Endodermal cell (in vitro differentiated cells): Measurements from ENCODE around the gene CELF6. TPM values are rescaled to one million over a fixed set of nuclear protein-coding genes. Genes with fewer than 3 reads are reported as not detected.

Source experiments
- DNase-seq: peaks from one replicate; pipeline ENCODE4 v3.0.0-alpha.2; 2017
- H3K27ac ChIP-seq: 2 replicates; pipeline ENCODE4 v1.5.1; 2013; ENCODE audit warnings: mild to moderate bottlenecking, low read depth, low read length, moderate library complexity
- H3K27me3 ChIP-seq: 2 replicates; pipeline ENCODE4 v1.6.1; 2013; ENCODE audit warnings: mild to moderate bottlenecking, low read length, moderate library complexity; ENCODE audit not compliant: insufficient read depth, control insufficient read depth, poor library complexity, severe bottlenecking
- H3K36me3 ChIP-seq: 2 replicates; pipeline ENCODE4 v1.7.0; 2013; ENCODE audit warnings: mild to moderate bottlenecking, low read length, moderate library complexity; ENCODE audit not compliant: control insufficient read depth, insufficient read depth
- H3K4me1 ChIP-seq: one replicate; pipeline ENCODE4 v1.7.0; 2013; ENCODE audit warnings: low read length; ENCODE audit not compliant: control insufficient read depth, insufficient read depth
- H3K4me3 ChIP-seq: 2 replicates; pipeline ENCODE4 v1.5.1; 2013; ENCODE audit warnings: mild to moderate bottlenecking, low read length, moderate library complexity
- H3K9ac ChIP-seq: 2 replicates; pipeline ENCODE4 v1.6.1; 2013; ENCODE audit warnings: mild to moderate bottlenecking, low read length, moderate library complexity; ENCODE audit not compliant: poor library complexity, severe bottlenecking; ENCODE audit errors: extremely low read depth
- H3K9me3 ChIP-seq: 2 replicates; pipeline ENCODE4 v1.6.1; 2013; ENCODE audit warnings: mild to moderate bottlenecking, low read length, moderate library complexity; ENCODE audit not compliant: control insufficient read depth
- H3K27ac Mint-ChIP-seq: 2 replicates; pipeline ENCODE4 v1.8.0; 2020; ENCODE audit warnings: mixed read lengths
- H3K27me3 Mint-ChIP-seq: 2 replicates; pipeline ENCODE4 v1.8.0; 2021; ENCODE audit warnings: mild to moderate bottlenecking, mixed read lengths; ENCODE audit not compliant: insufficient read depth
- H3K36me3 Mint-ChIP-seq: 2 replicates; pipeline ENCODE4 v1.8.0; 2020; ENCODE audit warnings: low read depth, mixed read lengths
- H3K4me1 Mint-ChIP-seq: 2 replicates; pipeline ENCODE4 v1.8.0; 2020; ENCODE audit warnings: mixed read lengths
- H3K4me3 Mint-ChIP-seq: 2 replicates; pipeline ENCODE4 v1.8.0; 2020; ENCODE audit warnings: mild to moderate bottlenecking, moderate library complexity, mixed read lengths
- H3K9me3 Mint-ChIP-seq: 2 replicates; pipeline ENCODE4 v1.8.0; 2020; ENCODE audit warnings: mild to moderate bottlenecking, mixed read lengths
- CTCF ChIP-seq: fragments of 200-600 bp; sonication (generic); conservative IDR thresholded peaks from 2 replicates; pipeline ENCODE4 v1.5.0; 2021; ENCODE audit warnings: antibody characterized with exemption, mild to moderate bottlenecking
- WGBS, 2 experiments: methylation state at CpG; one replicate each; pipeline versions ENCODE4 v1.1.5 to v1.1.7; 2013; ENCODE audit warnings: missing lambda C conversion rate in 2 of 2, mixed read lengths in 1 of 2; ENCODE audit not compliant: insufficient coverage in 1 of 2, insufficient read length in 1 of 2; 5-methylcytosine and 5-hydroxymethylcytosine counted together
- total RNA-seq, 2 donors: library from RNA; stranded (reverse); fragmentation: NEBNext Ultra II Directional in 1 of 2; extraction: Animal tissue kit (Norgen Biotek cat#: 25700) in 1 of 2; gene quantifications; 2 replicates in 1 of 2; 3 replicates in 1 of 2; pipeline ENCODE4 v1.2.1, GENCODE V29; 2021

Gene CELF6
- total RNA-seq, 2 donors from 2014 or later: 0.46 to 0.62 TPM

- 96 to 97% methylated on average over 2 to 4 of the region's 4 CpGs for WGBS, 2 experiments
- no peak for DNase-seq
- no peak for TF ChIP-seq CTCF
- H3K36me3 ChIP-seq: peaks cover 61% of the 10 kb centered on the region
- Mint-ChIP-seq H3K36me3 (peaks cover 46% of the 10 kb centered on the region), H3K9me3 (no peaks in the 10 kb centered on the region), H3K4me3 (no peak overlapping the region), H3K27ac (no peak overlapping the region), H3K4me1 (peaks cover 23% of the 10 kb centered on the region), H3K27me3 (peaks cover 6% of the 10 kb centered on the region)
- no peaks in the 10 kb centered on the region for H3K9me3 ChIP-seq
- H3K4me1 ChIP-seq: peaks cover 7% of the 10 kb centered on the region
- H3K4me3 ChIP-seq: no peak overlapping the region
- H3K27me3 ChIP-seq: peaks cover 8% of the 10 kb centered on the region
- no peak overlapping the region for H3K9ac ChIP-seq
- no peak overlapping the region for H3K27ac ChIP-seq
These were observed 50.2 kb downstream of the CELF6 start for GRCh38 chr15:72269739-72270138.

GRCh38 chr15:72265031-72265430 is 54.9 kb downstream of the CELF6 start:
- no peak overlapping the region for H3K4me3 ChIP-seq
- peaks cover 5% of the 10 kb centered on the region for H3K4me1 ChIP-seq
- H3K36me3 Mint-ChIP-seq: peaks cover 79% of the 10 kb centered on the region
- no peak for TF ChIP-seq CTCF
- H3K9me3 ChIP-seq: no peaks in the 10 kb centered on the region
- peaks cover 31% of the 10 kb centered on the region for H3K4me1 Mint-ChIP-seq
- H3K9ac ChIP-seq: no peak overlapping the region
- H3K4me3 Mint-ChIP-seq: no peak overlapping the region
- peaks cover 95% of the 10 kb centered on the region for H3K36me3 ChIP-seq
- H3K27me3 ChIP-seq: no peaks in the 10 kb centered on the region
- H3K27ac Mint-ChIP-seq: no peak overlapping the region
- H3K27me3 Mint-ChIP-seq: no peaks in the 10 kb centered on the region
- no peak for DNase-seq
- H3K9me3 Mint-ChIP-seq: no peaks in the 10 kb centered on the region
- 93 to 96% methylated on average over 3 to 4 of the region's 5 CpGs for WGBS, 2 experiments
- no peak overlapping the region for H3K27ac ChIP-seq

GRCh38 chr15:72252663-72253299 is 67.2 kb downstream of the CELF6 start:
- Mint-ChIP-seq H3K36me3 (peaks cover 88% of the 10 kb centered on the region), H3K27me3 (no peaks in the 10 kb centered on the region)
- peaks cover 91% of the 10 kb centered on the region for H3K36me3 ChIP-seq

More at GRCh38 chr15:72252663-72253299, 67.2 kb downstream of the CELF6 start:
- Mint-ChIP-seq H3K4me1 (peaks cover 13% of the 10 kb centered on the region), H3K9me3 (no peaks in the 10 kb centered on the region), H3K27ac (no peak overlapping the region), H3K4me3 (no peak overlapping the region)
- Histone ChIP-seq H3K9me3 (no peaks in the 10 kb centered on the region), H3K9ac (no peak overlapping the region), H3K27me3 (no peaks in the 10 kb centered on the region), H3K27ac (no peak overlapping the region), H3K4me3 (no peak overlapping the region), H3K4me1 (no peaks in the 10 kb centered on the region)
- 95 to 97% methylated on average over 3 to 8 of the region's 10 CpGs for WGBS, 2 experiments
- DNase-seq: no peak
- no peak for TF ChIP-seq CTCF
